CD14-positive monocyte (primary cell): Measurements from ENCODE around the gene UNC5C. TPM values are rescaled to one million over a fixed set of nuclear protein-coding genes. Genes with fewer than 3 reads are reported as not detected.

Experiments
- DNase-seq, 3 donors: peaks; one replicate each; pipeline ENCODE4 v3.0.0-alpha.2; 2011 to 2022
- H2AFZ ChIP-seq: 2 replicates; pipeline ENCODE4 v1.6.0; 2012; ENCODE audit warnings: mild to moderate bottlenecking, low read depth, low read length, inconsistent platforms; ENCODE audit not compliant: insufficient read depth, poor library complexity, severe bottlenecking
- H3K27ac ChIP-seq, 2 donors: 1 replicate in 1 of 2; 2 replicates in 1 of 2; pipeline ENCODE4 v1.5.1; 2012 to 2013; ENCODE audit warnings: low read length in 2 of 2, control low read depth in 1 of 2, inconsistent platforms in 1 of 2, low read depth in 1 of 2, mild to moderate bottlenecking in 1 of 2
- H3K27me3 ChIP-seq, 2 donors: one replicate each; pipeline versions ENCODE4 v1.6.0 to v1.6.1; 2011 to 2013; ENCODE audit warnings: low read length in 2 of 2; ENCODE audit not compliant: control insufficient read depth in 2 of 2, insufficient read depth in 2 of 2
- H3K36me3 ChIP-seq, 2 donors: replicated peaks in 1 of 2; 1 replicate in 1 of 2; 2 replicates in 1 of 2; pipeline versions ENCODE4 v1.5.1 to v1.6.1; 2012 to 2013; ENCODE audit warnings: low read length in 2 of 2, control low read depth in 1 of 2, inconsistent platforms in 1 of 2, mild to moderate bottlenecking in 1 of 2; ENCODE audit not compliant: insufficient read depth in 2 of 2, control insufficient read depth in 1 of 2
- H3K4me1 ChIP-seq, 2 donors: 1 replicate in 1 of 2; 2 replicates in 1 of 2; pipeline versions ENCODE4 v1.5.1 to v1.6.1; 2012 to 2013; ENCODE audit warnings: low read length in 2 of 2, control low read depth in 1 of 2, inconsistent platforms in 1 of 2, mild to moderate bottlenecking in 1 of 2, moderate library complexity in 1 of 2; ENCODE audit not compliant: insufficient read depth in 2 of 2, control insufficient read depth in 1 of 2
- H3K4me2 ChIP-seq: replicated peaks from 2 replicates; pipeline ENCODE3; 2012; ENCODE audit warnings: low read length, moderate library complexity, mild to moderate bottlenecking; ENCODE audit not compliant: poor library complexity, severe bottlenecking; ENCODE audit errors: extremely low read depth
- H3K4me3 ChIP-seq, 3 experiments: fragments of 200-600 bp in 1 of 3; sonication (generic) in 1 of 3; replicated peaks in 1 of 3; 1 replicate in 2 of 3; 2 replicates in 1 of 3; pipeline ENCODE4 v1.5.1; 2011 to 2013; ENCODE audit warnings: low read length in 3 of 3, mild to moderate bottlenecking in 3 of 3, control low read depth in 2 of 3, low read depth in 2 of 3, inconsistent platforms in 1 of 3, moderate library complexity in 1 of 3
- H3K79me2 ChIP-seq: 2 replicates; pipeline ENCODE4 v1.6.0; 2012; ENCODE audit warnings: mild to moderate bottlenecking, control low read depth, inconsistent platforms, low read length, moderate library complexity; ENCODE audit not compliant: insufficient read depth
- H3K9ac ChIP-seq: 2 replicates; pipeline ENCODE4 v1.6.0; 2017; ENCODE audit warnings: low read length, mild to moderate bottlenecking; ENCODE audit not compliant: insufficient read depth, poor library complexity, severe bottlenecking
- H3K9me3 ChIP-seq, 2 donors: replicated peaks in 1 of 2; 1 replicate in 1 of 2; 2 replicates in 1 of 2; pipeline versions ENCODE4 v1.5.1 to v1.6.1; 2012 to 2013; ENCODE audit warnings: low read length in 2 of 2, control low read depth in 1 of 2; ENCODE audit not compliant: control insufficient read depth in 1 of 2, insufficient read depth in 1 of 2
- H4K20me1 ChIP-seq: 2 replicates; pipeline ENCODE4 v1.6.0; 2012; ENCODE audit warnings: mild to moderate bottlenecking, low read length, control low read depth, moderate library complexity; ENCODE audit not compliant: insufficient read depth
- H3K27ac Mint-ChIP-seq, 7 donors: one replicate each; pipeline ENCODE4 v1.8.0; 2020; ENCODE audit warnings: mild to moderate bottlenecking in 7 of 7, mixed read lengths in 7 of 7, moderate library complexity in 6 of 7, inconsistent platforms in 2 of 7
- H3K27me3 Mint-ChIP-seq, 3 donors: one replicate each; pipeline ENCODE4 v1.8.0; 2021 to 2022; ENCODE audit warnings: low read depth in 3 of 3, mild to moderate bottlenecking in 3 of 3, mixed read lengths in 3 of 3, moderate library complexity in 3 of 3, inconsistent platforms in 1 of 3
- H3K36me3 Mint-ChIP-seq, 2 donors: one replicate each; pipeline ENCODE4 v1.8.0; 2020; ENCODE audit warnings: mixed read lengths in 2 of 2, inconsistent platforms in 1 of 2, mild to moderate bottlenecking in 1 of 2
- H3K4me1 Mint-ChIP-seq: one replicate; pipeline ENCODE4 v1.8.0; 2020; ENCODE audit warnings: mild to moderate bottlenecking, mixed read lengths
- H3K4me3 Mint-ChIP-seq, 2 donors: one replicate each; pipeline ENCODE4 v1.8.0; 2020; ENCODE audit warnings: mild to moderate bottlenecking in 2 of 2, mixed read lengths in 2 of 2, moderate library complexity in 1 of 2
- H3K9me3 Mint-ChIP-seq, 7 donors: one replicate each; pipeline ENCODE4 v1.8.0; 2020 to 2022; ENCODE audit warnings: mixed read lengths in 7 of 7, mild to moderate bottlenecking in 6 of 7, moderate library complexity in 6 of 7, inconsistent platforms in 2 of 7
- CTCF ChIP-seq: fragments of 200-600 bp; IDR thresholded peaks from one replicate; pipeline ENCODE4 v1.8.0; 2022; ENCODE audit warnings: antibody characterized with exemption, mild to moderate bottlenecking
- WGBS: methylation state at CpG from one replicate; pipeline ENCODE4 v1.1.5; 2013; ENCODE audit warnings: missing lambda C conversion rate; ENCODE audit not compliant: insufficient coverage; 5-methylcytosine and 5-hydroxymethylcytosine counted together
- intact Hi-C, 2 donors: fragments of 100-400 bp; cut with micrococcal nuclease; formaldehyde crosslinking; loops; one replicate each; pipeline versions ENCODE4 v1.15.0 to v1.15.1; 2023
- polyA plus RNA-seq, 3 donors: library from polyadenylated mRNA; depleted of rRNA in 1 of 3; unstranded in 2 of 3; stranded (reverse) in 1 of 3; fragments of 300-500 nt in 2 of 3; fragments of >200 nt in 1 of 3; fragmentation: Illumina TruSeq in 2 of 3; gene quantifications; 1 replicate in 2 of 3; 2 replicates in 1 of 3; pipeline ENCODE4 v1.2.3, GENCODE V29; 2012 to 2021

Gene UNC5C
- polyA plus RNA-seq, 3 donors = 0.03 TPM; not detected in 2

GRCh38 chr4:95300304-95300703, 248.5 kb downstream of the UNC5C start:
- H3K79me2 ChIP-seq = no peaks in the 10 kb centered on the region
- H3K4me1 ChIP-seq = no peaks in the 10 kb centered on the region
- WGBS = no CpG with 5 or more reads among the region's 1 CpG
- no peak for TF ChIP-seq CTCF
- H3K36me3 ChIP-seq = no peaks in the 10 kb centered on the region
- Mint-ChIP-seq H3K4me3 (no peak overlapping the region), H3K27ac (no peak overlapping the region), H3K27me3 (peaks cover 0 to 2% (median 0%) of the 10 kb centered on the region in 3 donors), H3K36me3 (no peaks in the 10 kb centered on the region), H3K9me3 (peaks cover 4 to 17% (median 10%) of the 10 kb centered on the region in 7 donors), H3K4me1 (no peaks in the 10 kb centered on the region)
- H3K4me2 ChIP-seq = no peak overlapping the region
- no peak overlapping the region for H2AFZ ChIP-seq
- no peaks in the 10 kb centered on the region for H4K20me1 ChIP-seq
- H3K27me3 ChIP-seq = no peaks in the 10 kb centered on the region
- no peak for DNase-seq
- H3K27ac ChIP-seq = no peak overlapping the region
- H3K4me3 ChIP-seq = no peak overlapping the region
- H3K9ac ChIP-seq = no peak overlapping the region
- intact Hi-C loops = no loop called here
- peaks cover 0 to 4% of the 10 kb centered on the region in 2 donors for H3K9me3 ChIP-seq

- no peaks in the 10 kb centered on the region for H3K79me2 ChIP-seq
- H2AFZ ChIP-seq = no peak overlapping the region
- H3K9ac ChIP-seq = no peak overlapping the region
- Mint-ChIP-seq H3K27ac (no peak overlapping the region), H3K36me3 (no peaks in the 10 kb centered on the region), H3K4me1 (no peaks in the 10 kb centered on the region), H3K4me3 (no peak overlapping the region), H3K9me3 (peaks cover 4 to 14% (median 9%) of the 10 kb centered on the region in 7 donors), H3K27me3 (peaks cover 0 to 2% (median 2%) of the 10 kb centered on the region in 3 donors)
- H3K27me3 ChIP-seq = no peaks in the 10 kb centered on the region
- DNase-seq = no peak
- H4K20me1 ChIP-seq = no peaks in the 10 kb centered on the region
- H3K4me1 ChIP-seq = no peaks in the 10 kb centered on the region
- H3K36me3 ChIP-seq = no peaks in the 10 kb centered on the region
- TF ChIP-seq CTCF = no peak
- peaks cover 0 to 4% of the 10 kb centered on the region in 2 donors for H3K9me3 ChIP-seq
- WGBS = no CpG with 5 or more reads among the region's 2 CpGs
- intact Hi-C loops = no loop called here
- H3K4me3 ChIP-seq = no peak overlapping the region
- H3K4me2 ChIP-seq = no peak overlapping the region
- H3K27ac ChIP-seq = no peak overlapping the region
Measured at GRCh38 chr4:95296052-95296451, 252.7 kb downstream of the UNC5C start.
